Measurements from ENCODE around the gene GDNF.

GRCh38 chr5:37881359-37881758 lies 41.5 kb upstream of the GDNF start:
- TF ChIP-seq EZH2 (IDR thresholded peaks at IDR 0.05; ENCODE audit: low read depth) (no peak), CTCF (conservative IDR thresholded peaks at IDR 0.05) (no peak)
